HG03558 (cell line): ENCODE measurements around the gene MCAT.

Experiments
- ATAC-seq: cut with Tn5 transposase; IDR thresholded peaks from one replicate; pipeline ENCODE4 v1.9.1; 2021; ENCODE audit warnings: moderate number of reproducible peaks; ENCODE audit not compliant: unreplicated experiment; ENCODE audit errors: extremely low read depth

MCAT gene

DNA sequence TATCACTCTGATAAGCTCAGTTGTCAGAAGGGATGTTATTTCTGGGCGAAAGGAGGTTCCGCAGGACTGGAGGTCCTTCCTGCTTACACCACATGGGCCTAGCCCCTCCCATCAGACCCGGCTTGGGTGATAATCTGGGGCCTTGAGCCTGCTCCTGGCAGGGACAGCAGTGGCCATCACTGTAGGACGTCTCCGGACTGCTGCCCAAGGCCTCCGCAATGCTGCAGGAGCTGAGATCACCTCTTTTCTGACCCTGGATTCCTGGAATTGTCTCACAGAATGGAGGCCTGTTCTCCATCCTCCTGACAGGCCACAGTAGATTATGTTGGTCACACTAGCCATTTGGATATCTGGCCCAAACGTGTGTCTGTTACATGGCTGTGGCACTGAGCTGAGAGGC lies 41.9 kb downstream of the MCAT start:
- no peak for ATAC-seq

DNA sequence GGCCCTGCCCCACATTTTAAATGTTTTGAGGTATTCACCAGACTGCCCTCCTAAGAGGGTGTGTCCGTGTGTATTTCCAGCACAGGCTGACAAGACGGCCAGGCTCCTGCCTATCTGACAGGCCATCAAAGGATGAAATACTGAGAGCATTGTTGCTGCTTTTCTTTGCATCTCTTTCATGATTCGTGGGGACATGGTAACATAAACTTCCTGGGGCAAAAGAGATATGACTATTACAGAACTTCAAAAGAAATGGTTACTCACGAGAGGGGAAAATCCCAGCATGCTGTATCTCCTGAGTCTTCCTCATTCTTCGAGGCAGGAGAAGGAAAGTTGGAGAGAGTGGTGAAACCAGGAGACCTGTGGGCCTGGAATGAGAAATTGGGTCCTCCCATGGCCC lies 43.0 kb downstream of the MCAT start:
- ATAC-seq = no peak

GRCh38 chr22:43099095-43099494 lies 44.1 kb downstream of the MCAT start:
- ATAC-seq = no peak

GRCh38 chr22:43098356-43098755 lies 44.8 kb downstream of the MCAT start:
- ATAC-seq = no peak

DNA sequence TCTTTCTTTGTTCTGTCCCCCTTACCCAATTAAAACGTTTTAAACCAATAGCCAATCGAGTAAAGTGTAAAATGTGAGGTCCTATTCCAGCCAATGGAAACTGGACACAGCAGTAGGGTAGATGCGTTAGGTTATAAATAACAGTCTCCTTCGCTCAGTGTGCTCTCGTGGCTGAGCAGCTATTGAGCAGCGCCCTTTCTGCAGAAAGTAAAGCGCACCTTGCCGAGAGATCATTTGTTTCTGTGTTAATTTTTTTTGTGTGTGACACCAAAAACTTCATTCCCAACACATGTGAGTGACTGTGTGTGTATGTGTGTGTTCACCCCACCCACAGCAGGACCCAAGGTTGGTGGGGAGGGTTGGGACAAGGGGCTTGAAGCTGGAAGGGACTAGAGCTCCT lies 46.8 kb downstream of the MCAT start:
- no peak for ATAC-seq

DNA sequence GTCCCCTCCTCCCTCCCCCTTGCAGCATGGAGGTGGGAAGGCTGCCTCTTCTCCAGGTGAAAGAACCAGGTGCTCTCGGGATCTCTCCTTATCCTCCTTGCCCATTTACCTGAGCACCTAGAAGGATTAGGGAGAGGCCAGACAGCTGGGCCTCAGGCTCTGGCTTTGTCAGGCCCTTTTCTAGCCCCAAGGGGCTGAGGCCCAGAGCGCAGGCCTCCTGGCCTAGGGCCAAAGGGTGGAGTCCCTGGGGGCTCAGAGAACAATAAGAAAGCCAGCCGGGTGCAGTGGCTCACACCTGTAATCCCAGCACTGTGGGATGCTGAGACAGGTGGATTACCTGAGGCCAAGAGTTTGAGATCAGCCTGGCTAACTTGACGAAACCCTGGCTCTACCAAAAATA lies 48.6 kb downstream of the MCAT start:
- no peak for ATAC-seq

- ATAC-seq = no peak
These were observed 49.1 kb downstream of the MCAT start for GRCh38 chr22:43094085-43094484.

GRCh38 chr22:43092085-43092484 lies 51.1 kb downstream of the MCAT start:
- no peak for ATAC-seq

- ATAC-seq = no peak
These were observed 52.9 kb downstream of the MCAT start for GRCh38 chr22:43090130-43090789.

DNA sequence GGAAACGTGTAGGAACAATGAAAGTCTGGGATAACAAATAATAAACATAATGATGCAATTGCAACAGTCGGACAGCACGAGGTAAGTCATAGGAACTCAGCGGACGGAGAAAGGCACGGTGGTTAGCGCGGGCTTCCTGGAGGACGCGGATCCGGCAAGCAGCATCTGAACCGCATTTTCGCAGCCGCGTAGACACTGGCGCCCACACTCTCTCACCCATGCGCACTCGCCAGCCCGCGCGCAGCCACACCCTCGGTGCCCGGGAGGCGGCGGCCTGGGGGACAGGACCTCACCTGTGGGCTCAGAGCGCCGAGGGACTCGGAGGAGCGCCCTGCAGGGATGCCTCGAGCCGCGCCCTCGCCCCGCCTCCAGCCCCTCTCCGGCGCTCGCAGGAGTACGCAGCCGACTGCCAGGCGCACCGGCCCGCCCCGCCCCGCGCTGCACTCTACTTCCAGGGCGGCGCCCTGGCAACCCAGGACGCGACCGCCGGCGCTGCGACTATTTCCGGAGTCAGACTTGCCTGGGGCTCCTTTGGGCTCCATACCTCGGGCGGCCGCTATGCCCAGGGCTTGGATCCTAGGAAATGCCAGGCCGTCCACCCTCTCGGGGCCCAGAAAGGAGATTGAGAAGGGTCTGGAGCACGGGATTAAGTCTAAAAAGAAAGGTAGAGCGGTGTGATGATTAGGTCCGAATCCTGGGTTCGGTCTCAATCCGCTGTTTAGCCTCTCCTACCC lies 54.0 kb downstream of the MCAT start, which contains the start of gene TTLL1:
TSS of gene TTLL1 (minus strand) at position 408 of the 734 bp plus-strand sequence. CDS start 13,805 bp downstream, outside the sequence.
- no peak for ATAC-seq

DNA sequence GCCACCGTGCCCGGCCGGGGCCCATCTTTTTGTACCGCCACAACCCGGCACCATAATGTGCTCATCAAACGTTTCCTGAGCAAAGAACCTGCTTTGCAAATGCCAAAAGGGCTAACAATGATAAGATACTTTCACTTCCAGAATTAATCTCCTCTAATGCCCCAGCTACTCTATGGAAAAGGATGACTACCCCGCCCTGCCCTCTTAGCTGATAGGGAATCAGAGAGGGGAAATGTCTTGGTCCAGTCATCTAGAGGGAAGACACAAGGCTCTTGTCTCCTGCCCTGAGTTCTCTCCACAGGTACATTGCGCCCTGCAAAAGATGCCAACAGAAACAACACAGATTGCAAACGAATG lies 54.6 kb downstream of the MCAT start:
- no peak for ATAC-seq

DNA sequence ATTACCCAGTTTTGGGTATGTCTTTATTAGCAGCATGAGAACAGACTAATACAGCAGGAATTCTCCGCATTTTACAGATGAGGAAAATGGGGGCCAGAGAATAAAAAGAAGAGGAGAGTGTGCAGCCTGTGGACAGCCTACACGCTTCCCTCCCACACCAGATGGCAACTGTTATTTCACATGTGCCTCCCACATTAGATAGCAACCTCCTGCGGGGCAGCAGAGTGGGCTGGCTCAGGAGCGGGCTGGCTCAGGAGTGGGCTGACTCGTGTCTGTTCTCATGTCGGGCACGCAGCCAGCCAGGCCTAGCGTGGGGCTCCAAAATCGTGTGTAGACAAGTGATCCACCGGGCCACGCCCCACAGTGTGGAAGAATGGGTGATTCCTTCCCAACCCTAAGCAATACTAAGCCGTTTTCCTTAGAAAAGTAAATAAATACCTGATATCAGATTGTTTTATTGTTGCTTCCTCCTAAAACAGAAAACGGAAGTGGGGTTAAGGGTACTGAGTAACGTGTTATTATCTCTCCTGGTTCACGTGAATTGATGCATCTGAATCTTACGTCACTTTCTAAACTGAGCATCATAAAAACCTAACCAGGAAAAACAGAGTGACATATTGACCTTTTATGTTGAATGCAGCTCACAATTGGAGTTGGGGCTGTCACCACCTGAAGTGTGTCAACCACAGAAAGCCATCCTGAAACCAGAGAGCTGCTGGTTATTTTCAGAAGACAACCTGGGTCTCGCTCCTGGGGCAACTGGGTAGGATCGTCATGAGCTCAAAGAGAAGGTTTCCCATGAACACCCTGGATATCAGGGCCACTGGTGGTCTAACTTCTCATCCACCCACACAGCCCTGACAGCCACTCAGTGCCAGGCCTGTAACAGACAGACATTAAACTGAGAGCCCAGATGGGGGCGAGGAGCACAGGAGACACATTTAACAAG lies 57.3 kb downstream of the MCAT start:
- ATAC-seq = no peak
